Activated T-helper 9 cell treated with anti-CD3 and anti-CD28 coated beads, Interleukin-2, amount 50 U/mL, for 16 hours (primary cell): ENCODE results near the gene PAX5.

ENCODE experiments used
- DNase-seq: peaks from one replicate; pipeline ENCODE4 v3.0.0-alpha.2; 2020; ENCODE audit warnings: low read depth

PAX5 gene

GRCh38 chr9:36901528-36901927 is 132.5 kb downstream of the PAX5 start:
- no peak for DNase-seq

- DNase-seq = no peak
Measured at GRCh38 chr9:36900856-36901220, 133.2 kb downstream of the PAX5 start.

- DNase-seq = no peak
Measured at GRCh38 chr9:36900136-36900855, 133.8 kb downstream of the PAX5 start.

- DNase-seq = no peak
Measured at GRCh38 chr9:36899406-36899805, 134.7 kb downstream of the PAX5 start.

- no peak for DNase-seq
Measured at GRCh38 chr9:36898431-36899020, 135.5 kb downstream of the PAX5 start.

- DNase-seq = no peak
Measured at GRCh38 chr9:36897478-36897877, 136.6 kb downstream of the PAX5 start.

- no peak for DNase-seq
Measured at GRCh38 chr9:36897019-36897418, 137.0 kb downstream of the PAX5 start.

GRCh38 chr9:36896296-36896695 is 137.8 kb downstream of the PAX5 start:
- DNase-seq = no peak

- no peak for DNase-seq
Measured at GRCh38 chr9:36895744-36896260, 138.3 kb downstream of the PAX5 start.

GRCh38 chr9:36894695-36895310 is 139.3 kb downstream of the PAX5 start:
- DNase-seq = no peak

GRCh38 chr9:36893911-36894310 is 140.2 kb downstream of the PAX5 start:
- DNase-seq = no peak

GRCh38 chr9:36893184-36893583 is 140.9 kb downstream of the PAX5 start:
- DNase-seq = no peak

GRCh38 chr9:36892279-36892678 is 141.8 kb downstream of the PAX5 start:
- DNase-seq = no peak

GRCh38 chr9:36891341-36891811 is 142.7 kb downstream of the PAX5 start:
- DNase-seq = no peak

GRCh38 chr9:36889844-36890243 is 144.2 kb downstream of the PAX5 start:
- DNase-seq = no peak

GRCh38 chr9:36888551-36888950 is 145.5 kb downstream of the PAX5 start:
- no peak for DNase-seq

- no peak for DNase-seq
Measured at GRCh38 chr9:36884721-36885120, 149.3 kb downstream of the PAX5 start.

GRCh38 chr9:36882594-36882993 is 151.5 kb downstream of the PAX5 start:
- no peak for DNase-seq

- DNase-seq = no peak
Measured at GRCh38 chr9:36881743-36882441, 152.2 kb downstream of the PAX5 start.

- DNase-seq = no peak
Measured at GRCh38 chr9:36881316-36881715, 152.8 kb downstream of the PAX5 start.

- no peak for DNase-seq
Measured at GRCh38 chr9:36880075-36880474, 154.0 kb downstream of the PAX5 start.
